Stimulated activated CD8-positive, alpha-beta memory T cell treated with anti-CD3 and anti-CD28 coated beads, Interleukin-4, amount 100 ng/mL, for 24 hours (primary cell): ENCODE results near the gene HEYL.
A peak's percentile ranks its signal among the peaks of the same experiment; 100 is the strongest.
"Not testable (repeated sequence)": the region's sequence is repeated elsewhere in the genome, so short reads cannot be mapped to it uniquely, and the experiment has no call there.

Experiments used
- DNase-seq: peaks from one replicate; pipeline ENCODE4 v3.0.0-alpha.2; 2020; ENCODE audit warnings: low read depth

HEYL gene

GRCh38 chr1:39603677-39604076 lies 35.8 kb downstream of the HEYL start:
- not testable (repeated sequence) for DNase-seq

- not testable (repeated sequence) for DNase-seq
Observed at GRCh38 chr1:39601667-39602255, 37.7 kb downstream of the HEYL start.

- no peak for DNase-seq
Observed at GRCh38 chr1:39596163-39596562, 43.3 kb downstream of the HEYL start.

- no peak for DNase-seq
Observed at GRCh38 chr1:39593386-39593785, 46.1 kb downstream of the HEYL start.

GRCh38 chr1:39592069-39592468 lies 47.4 kb downstream of the HEYL start:
- DNase-seq = no peak

- no peak for DNase-seq
Observed at GRCh38 chr1:39590546-39590945, 48.9 kb downstream of the HEYL start.

GRCh38 chr1:39585933-39586332 lies 53.5 kb downstream of the HEYL start:
- DNase-seq = no peak

- no peak for DNase-seq
Observed at GRCh38 chr1:39576016-39576657, 63.3 kb downstream of the HEYL start.

- peak; percentile 25 for DNase-seq
Observed at GRCh38 chr1:39575191-39576015, 64.0 kb downstream of the HEYL start.

- no peak for DNase-seq
Observed at GRCh38 chr1:39574646-39575045, 64.8 kb downstream of the HEYL start.
